Skin epidermis (tissue), 12 donors: ENCODE data around the gene PHETA1.
"Not testable (repeated sequence)": the region's sequence is repeated elsewhere in the genome, so short reads cannot be mapped to it uniquely, and the experiment has no call there.

Experiments used
- H3K27ac ChIP-seq, 21 experiments: fragments of 200-600 bp; sonication (generic) in 11 of 21; one replicate each; pipeline ENCODE4 v1.5.0; 2020; ENCODE audit warnings: mild to moderate bottlenecking in 3 of 21, inconsistent platforms in 2 of 21, moderate library complexity in 2 of 21
- H3K4me3 ChIP-seq, 7 experiments: fragments of 200-600 bp; sonication (generic) in 2 of 7; one replicate each; pipeline ENCODE4 v1.5.0; 2020; ENCODE audit warnings: inconsistent platforms in 2 of 7, mild to moderate bottlenecking in 2 of 7, moderate library complexity in 1 of 7

Gene PHETA1

GRCh38 chr12:111384596-111384995 lies 15.7 kb upstream of the PHETA1 start:
- no peak overlapping the region for H3K27ac ChIP-seq
- H3K4me3 ChIP-seq: no peak overlapping the region

- no peak overlapping the region for H3K27ac ChIP-seq
- no peak overlapping the region for H3K4me3 ChIP-seq
These were observed 11.2 kb upstream of the PHETA1 start for GRCh38 chr12:111379942-111380554.

GRCh38 chr12:111377440-111377839 lies 8.5 kb upstream of the PHETA1 start:
- no peak overlapping the region for H3K4me3 ChIP-seq
- no peak overlapping the region for H3K27ac ChIP-seq

- H3K4me3 ChIP-seq, H3K27ac ChIP-seq: not testable (repeated sequence)
These were observed 4.3 kb upstream of the PHETA1 start for GRCh38 chr12:111373231-111373630.

GRCh38 chr12:111369496-111370220 lies 763 bp upstream of the PHETA1 start:
- peak overlapping the region in 12 of 21 experiments; percentile 6 to 82 (median 72) for H3K27ac ChIP-seq
- H3K4me3 ChIP-seq: peak overlapping the region; percentile 56 to 96 (median 74)

GRCh38 chr12:111368291-111368787 lies 556 bp downstream of the PHETA1 start:
- Histone ChIP-seq H3K27ac (peak overlapping the region in 20 of 21 experiments; percentile 22 to 85 (median 74)), H3K4me3 (peak overlapping the region; percentile 56 to 96 (median 74))

GRCh38 chr12:111367661-111368221 lies 1.2 kb downstream of the PHETA1 start:
- Histone ChIP-seq H3K27ac (peak overlapping the region in 8 of 21 experiments; percentile 22 to 85 (median 78)), H3K4me3 (peak overlapping the region; percentile 56 to 96 (median 74))

- Histone ChIP-seq H3K4me3 (no peak overlapping the region), H3K27ac (no peak overlapping the region)
These were observed 2.3 kb downstream of the PHETA1 start for GRCh38 chr12:111366583-111366982.

- no peak overlapping the region for H3K27ac ChIP-seq
- no peak overlapping the region for H3K4me3 ChIP-seq
These were observed 2.8 kb downstream of the PHETA1 start for GRCh38 chr12:111366075-111366474.

GRCh38 chr12:111363578-111363977 lies 5.3 kb downstream of the PHETA1 start:
- Histone ChIP-seq H3K27ac (no peak overlapping the region), H3K4me3 (no peak overlapping the region)

GRCh38 chr12:111362687-111363475 lies 6.0 kb downstream of the PHETA1 start:
- H3K4me3 ChIP-seq: no peak overlapping the region
- no peak overlapping the region for H3K27ac ChIP-seq

- no peak overlapping the region for H3K27ac ChIP-seq
- no peak overlapping the region for H3K4me3 ChIP-seq
These were observed 6.9 kb downstream of the PHETA1 start for GRCh38 chr12:111361717-111362576.

GRCh38 chr12:111361073-111361716 lies 7.7 kb downstream of the PHETA1 start:
- no peak overlapping the region for H3K27ac ChIP-seq
- no peak overlapping the region for H3K4me3 ChIP-seq

- Histone ChIP-seq H3K27ac (no peak overlapping the region), H3K4me3 (no peak overlapping the region)
These were observed 8.5 kb downstream of the PHETA1 start for GRCh38 chr12:111360325-111360930.

- H3K4me3 ChIP-seq: no peak overlapping the region
- no peak overlapping the region for H3K27ac ChIP-seq
These were observed 9.0 kb downstream of the PHETA1 start for GRCh38 chr12:111359914-111360276.

- Histone ChIP-seq H3K4me3 (no peak overlapping the region), H3K27ac (peak overlapping the region in 1 of 21 experiments; percentile 14)
These were observed 9.5 kb downstream of the PHETA1 start for GRCh38 chr12:111359231-111359913.

- no peak overlapping the region for H3K27ac ChIP-seq
- H3K4me3 ChIP-seq: no peak overlapping the region
These were observed 13.5 kb downstream of the PHETA1 start for GRCh38 chr12:111355201-111355925.
